Mucosa of rectum (tissue), 2 donors: ENCODE results near the gene ZAP70.

Source experiments
- H3K27ac ChIP-seq, 2 donors: one replicate each; pipeline ENCODE4 v1.7.0; 2013; ENCODE audit warnings: inconsistent platforms in 2 of 2, low read depth in 2 of 2, low read length in 2 of 2
- H3K27me3 ChIP-seq, 2 donors: one replicate each; pipeline ENCODE4 v1.7.0; 2013; ENCODE audit warnings: low read length in 2 of 2; ENCODE audit not compliant: control insufficient read depth in 2 of 2, insufficient read depth in 2 of 2
- H3K36me3 ChIP-seq, 2 donors: one replicate each; pipeline ENCODE4 v1.7.0; 2013; ENCODE audit warnings: low read length in 2 of 2; ENCODE audit not compliant: control insufficient read depth in 2 of 2, insufficient read depth in 2 of 2
- H3K4me1 ChIP-seq, 2 donors: one replicate each; pipeline ENCODE4 v1.7.0; 2013; ENCODE audit warnings: low read length in 2 of 2, mild to moderate bottlenecking in 1 of 2; ENCODE audit not compliant: control insufficient read depth in 2 of 2, insufficient read depth in 2 of 2
- H3K4me3 ChIP-seq, 2 donors: one replicate each; pipeline ENCODE4 v1.7.0; 2013; ENCODE audit warnings: low read length in 2 of 2
- H3K9ac ChIP-seq, 2 donors: one replicate each; pipeline ENCODE4 v1.7.0; 2013; ENCODE audit warnings: low read length in 2 of 2, low read depth in 1 of 2, mild to moderate bottlenecking in 1 of 2
- H3K9me3 ChIP-seq, 2 donors: one replicate each; pipeline ENCODE4 v1.7.0; 2013; ENCODE audit warnings: low read length in 2 of 2; ENCODE audit not compliant: control insufficient read depth in 2 of 2
- donor health status: healthy.
- donor health status: Normal muscosa, but diverticular disease.

Gene ZAP70

GRCh38 chr2:97760480-97761049, 47.2 kb downstream of the ZAP70 start:
- Histone ChIP-seq H3K36me3 (peaks cover 73 to 92% of the 10 kb centered on the region in 2 donors), H3K27me3 (no peaks in the 10 kb centered on the region), H3K4me3 (no peak overlapping the region)

GRCh38 chr2:97761192-97761591, 47.8 kb downstream of the ZAP70 start:
- H3K36me3 ChIP-seq: peaks cover 74 to 92% of the 10 kb centered on the region in 2 donors

More at GRCh38 chr2:97760480-97761049, 47.2 kb downstream of the ZAP70 start:
- H3K9me3 ChIP-seq: no peaks in the 10 kb centered on the region
- H3K27ac ChIP-seq: no peak overlapping the region
- H3K4me1 ChIP-seq: peaks cover 0 to 3% of the 10 kb centered on the region in 2 donors
- H3K9ac ChIP-seq: no peak overlapping the region

GRCh38 chr2:97763176-97763845, 49.9 kb downstream of the ZAP70 start:
- Histone ChIP-seq H3K27ac (no peak overlapping the region), H3K4me3 (no peak overlapping the region), H3K4me1 (peaks cover 0 to 2% of the 10 kb centered on the region in 2 donors), H3K9me3 (no peaks in the 10 kb centered on the region), H3K9ac (no peak overlapping the region), H3K36me3 (peaks cover 76 to 91% of the 10 kb centered on the region in 2 donors), H3K27me3 (no peaks in the 10 kb centered on the region)

More at GRCh38 chr2:97761192-97761591, 47.8 kb downstream of the ZAP70 start:
- Histone ChIP-seq H3K9ac (no peak overlapping the region), H3K4me3 (no peak overlapping the region), H3K27me3 (no peaks in the 10 kb centered on the region), H3K27ac (no peak overlapping the region), H3K4me1 (peaks cover 0 to 3% of the 10 kb centered on the region in 2 donors), H3K9me3 (no peaks in the 10 kb centered on the region)

GRCh38 chr2:97764559-97765263, 51.3 kb downstream of the ZAP70 start:
- Histone ChIP-seq H3K27ac (no peak overlapping the region), H3K4me1 (no peaks in the 10 kb centered on the region), H3K9ac (no peak overlapping the region), H3K36me3 (peaks cover 63 to 81% of the 10 kb centered on the region in 2 donors), H3K4me3 (no peak overlapping the region), H3K27me3 (no peaks in the 10 kb centered on the region), H3K9me3 (no peaks in the 10 kb centered on the region)

- no peak overlapping the region for H3K4me3 ChIP-seq
- no peak overlapping the region for H3K27ac ChIP-seq
- no peaks in the 10 kb centered on the region for H3K27me3 ChIP-seq
- no peaks in the 10 kb centered on the region for H3K9me3 ChIP-seq
- H3K36me3 ChIP-seq: peaks cover 57 to 76% of the 10 kb centered on the region in 2 donors
- no peaks in the 10 kb centered on the region for H3K4me1 ChIP-seq
- H3K9ac ChIP-seq: no peak overlapping the region
Observed at GRCh38 chr2:97765933-97766332, 52.6 kb downstream of the ZAP70 start.

- Histone ChIP-seq H3K9me3 (no peaks in the 10 kb centered on the region), H3K27ac (no peak overlapping the region), H3K27me3 (no peaks in the 10 kb centered on the region), H3K4me1 (no peaks in the 10 kb centered on the region), H3K36me3 (peaks cover 54 to 74% of the 10 kb centered on the region in 2 donors), H3K9ac (no peak overlapping the region), H3K4me3 (no peak overlapping the region)
Observed at GRCh38 chr2:97766567-97766966, 53.2 kb downstream of the ZAP70 start.

- Histone ChIP-seq H3K9me3 (no peaks in the 10 kb centered on the region), H3K9ac (no peak overlapping the region), H3K27me3 (no peaks in the 10 kb centered on the region), H3K4me3 (no peak overlapping the region), H3K36me3 (peaks cover 52 to 71% of the 10 kb centered on the region in 2 donors), H3K27ac (no peak overlapping the region), H3K4me1 (no peaks in the 10 kb centered on the region)
Observed at GRCh38 chr2:97769308-97769707, 55.9 kb downstream of the ZAP70 start.

GRCh38 chr2:97769711-97770110, 56.3 kb downstream of the ZAP70 start:
- H3K9me3 ChIP-seq: no peaks in the 10 kb centered on the region
- H3K36me3 ChIP-seq: peaks cover 52 to 70% of the 10 kb centered on the region in 2 donors
- no peaks in the 10 kb centered on the region for H3K4me1 ChIP-seq
- H3K4me3 ChIP-seq: no peak overlapping the region
- H3K9ac ChIP-seq: no peak overlapping the region
- H3K27ac ChIP-seq: no peak overlapping the region
- no peaks in the 10 kb centered on the region for H3K27me3 ChIP-seq

- H3K36me3 ChIP-seq: peaks cover 50 to 67% of the 10 kb centered on the region in 2 donors
- no peaks in the 10 kb centered on the region for H3K27me3 ChIP-seq
- H3K9ac ChIP-seq: no peak overlapping the region
- no peak overlapping the region for H3K27ac ChIP-seq
- H3K4me1 ChIP-seq: no peaks in the 10 kb centered on the region
- no peaks in the 10 kb centered on the region for H3K9me3 ChIP-seq
- no peak overlapping the region for H3K4me3 ChIP-seq
Observed at GRCh38 chr2:97770445-97770844, 57.1 kb downstream of the ZAP70 start.

GRCh38 chr2:97774425-97774824, 61.0 kb downstream of the ZAP70 start:
- Histone ChIP-seq H3K9me3 (no peaks in the 10 kb centered on the region), H3K27ac (no peak overlapping the region), H3K27me3 (no peaks in the 10 kb centered on the region), H3K9ac (no peak overlapping the region), H3K4me1 (no peaks in the 10 kb centered on the region), H3K36me3 (peaks cover 45 to 52% of the 10 kb centered on the region in 2 donors), H3K4me3 (no peak overlapping the region)
